Uterus (tissue), 2 donors: ENCODE measurements around the gene CCNE1.

Source experiments
- POLR2A ChIP-seq, 2 donors: fragments of 450-650 bp; IDR thresholded peaks; one replicate each; pipeline ENCODE4 v1.6.1; 2016; ENCODE audit warnings: antibody characterized with exemption in 2 of 2, mild to moderate bottlenecking in 1 of 2, moderate library complexity in 1 of 2
- TF ChIP-seq, protein P1 (sequence below), 4 experiments: fragments of 200-600 bp in 2 of 4; fragments of 450-650 bp in 2 of 4; sonication (generic) in 2 of 4; IDR thresholded peaks; one replicate each; pipeline ENCODE4 v1.5.1; 2016 to 2019; ENCODE audit warnings: antibody characterized with exemption in 4 of 4, mild to moderate bottlenecking in 2 of 4, moderate library complexity in 1 of 4

DNA sequence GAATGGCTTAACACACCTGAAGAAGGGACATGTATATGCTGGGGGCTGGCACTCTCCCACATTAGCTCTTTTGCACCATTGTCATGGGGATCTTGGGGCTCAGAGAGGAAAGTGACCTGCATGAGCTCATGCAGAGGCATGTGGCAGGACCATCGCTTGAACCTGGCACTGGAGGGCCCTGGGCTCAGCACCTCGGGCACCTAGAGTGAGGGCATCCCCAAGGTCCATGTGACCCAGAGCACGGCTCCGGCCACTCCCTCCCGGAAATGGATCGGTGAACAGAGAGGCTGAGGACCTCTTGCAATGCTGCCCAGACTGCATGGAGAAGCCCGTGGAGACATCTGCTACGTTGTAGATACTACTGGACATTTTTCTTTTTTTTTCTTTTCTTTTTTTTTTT, 38.6 kb upstream of the CCNE1 start:
- TF ChIP-seq, protein P1, sequence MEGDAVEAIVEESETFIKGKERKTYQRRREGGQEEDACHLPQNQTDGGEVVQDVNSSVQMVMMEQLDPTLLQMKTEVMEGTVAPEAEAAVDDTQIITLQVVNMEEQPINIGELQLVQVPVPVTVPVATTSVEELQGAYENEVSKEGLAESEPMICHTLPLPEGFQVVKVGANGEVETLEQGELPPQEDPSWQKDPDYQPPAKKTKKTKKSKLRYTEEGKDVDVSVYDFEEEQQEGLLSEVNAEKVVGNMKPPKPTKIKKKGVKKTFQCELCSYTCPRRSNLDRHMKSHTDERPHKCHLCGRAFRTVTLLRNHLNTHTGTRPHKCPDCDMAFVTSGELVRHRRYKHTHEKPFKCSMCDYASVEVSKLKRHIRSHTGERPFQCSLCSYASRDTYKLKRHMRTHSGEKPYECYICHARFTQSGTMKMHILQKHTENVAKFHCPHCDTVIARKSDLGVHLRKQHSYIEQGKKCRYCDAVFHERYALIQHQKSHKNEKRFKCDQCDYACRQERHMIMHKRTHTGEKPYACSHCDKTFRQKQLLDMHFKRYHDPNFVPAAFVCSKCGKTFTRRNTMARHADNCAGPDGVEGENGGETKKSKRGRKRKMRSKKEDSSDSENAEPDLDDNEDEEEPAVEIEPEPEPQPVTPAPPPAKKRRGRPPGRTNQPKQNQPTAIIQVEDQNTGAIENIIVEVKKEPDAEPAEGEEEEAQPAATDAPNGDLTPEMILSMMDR (IDR thresholded peaks at IDR 0.05) = no peak
- no peak for TF ChIP-seq POLR2A (IDR thresholded peaks at IDR 0.05)
